A172 (cell line): Measurements from ENCODE around the gene CCDC186. TPM values are rescaled to one million over a fixed set of nuclear protein-coding genes. Genes with fewer than 3 reads are reported as not detected.

Source experiments
- DNase-seq: peaks from one replicate; pipeline ENCODE4 v3.0.0-alpha.2; 2015; ENCODE audit warnings: low spot score
- total RNA-seq: library from RNA; depleted of rRNA; stranded (reverse); fragments of >200 nt; shearing (Covaris generic); gene quantifications from 2 replicates; pipeline ENCODE4 v1.2.3, GENCODE V29; 2014

Gene CCDC186
- total RNA-seq, 1 experiment from 2014 or later = 7.3 TPM

DNA sequence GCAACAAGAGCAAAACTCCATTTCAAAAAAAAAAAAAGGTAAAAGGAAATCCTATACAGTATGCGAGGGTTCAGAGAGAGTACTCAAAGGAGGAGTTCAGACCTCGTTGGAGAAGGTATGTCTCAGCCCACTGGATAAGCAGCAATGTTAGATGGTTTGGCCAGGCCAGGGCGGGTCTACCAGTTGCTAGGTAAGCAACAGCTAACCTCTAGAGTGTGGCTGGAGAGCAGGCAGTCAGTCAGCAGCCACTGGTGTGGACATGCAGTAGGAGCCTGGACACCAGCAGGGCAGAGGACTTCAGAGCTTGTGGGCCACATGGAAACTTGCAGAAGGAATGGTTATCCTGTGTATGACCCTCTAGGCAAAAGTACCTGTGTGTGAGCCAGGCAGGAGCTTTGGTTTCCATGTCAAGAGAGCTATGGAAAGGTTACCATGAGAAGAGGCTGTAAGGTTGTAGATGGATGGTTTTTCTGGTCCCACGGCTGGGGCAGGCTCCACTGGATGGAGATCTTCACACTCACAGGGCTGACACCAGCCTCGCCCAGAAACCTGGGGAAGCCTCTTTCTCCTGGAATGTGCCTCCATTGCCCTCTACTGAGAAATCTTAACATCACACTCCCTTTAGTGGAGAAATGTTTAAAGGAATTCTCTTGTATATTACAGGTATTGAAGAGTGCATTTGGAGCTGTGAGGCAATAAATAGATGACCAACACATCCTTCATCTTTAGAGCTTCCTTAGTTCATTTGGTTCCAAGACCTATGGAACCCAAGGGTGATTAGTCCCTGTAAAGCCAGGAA lies 63.6 kb downstream of the CCDC186 start:
- peak; percentile 18 for DNase-seq

DNA sequence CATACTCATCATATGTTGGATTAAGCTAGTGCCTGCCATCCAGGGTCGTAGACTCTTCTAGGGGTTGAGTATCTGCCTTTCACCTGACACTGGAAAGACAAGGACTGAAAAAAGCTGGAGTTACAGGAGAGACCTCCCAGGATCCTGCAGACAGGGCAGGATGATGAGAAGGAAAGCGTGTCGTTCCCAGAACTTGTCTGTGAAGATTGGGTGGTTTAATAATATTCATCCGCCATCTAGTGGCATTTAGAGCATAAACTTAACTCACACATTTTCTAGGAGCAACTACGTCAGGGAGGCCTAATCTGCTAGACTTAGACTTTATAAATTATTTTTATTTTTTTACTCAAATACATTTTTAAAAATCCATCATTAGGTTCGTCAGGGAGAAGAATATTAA lies 70.7 kb downstream of the CCDC186 start:
- DNase-seq = peak; percentile 67

DNA sequence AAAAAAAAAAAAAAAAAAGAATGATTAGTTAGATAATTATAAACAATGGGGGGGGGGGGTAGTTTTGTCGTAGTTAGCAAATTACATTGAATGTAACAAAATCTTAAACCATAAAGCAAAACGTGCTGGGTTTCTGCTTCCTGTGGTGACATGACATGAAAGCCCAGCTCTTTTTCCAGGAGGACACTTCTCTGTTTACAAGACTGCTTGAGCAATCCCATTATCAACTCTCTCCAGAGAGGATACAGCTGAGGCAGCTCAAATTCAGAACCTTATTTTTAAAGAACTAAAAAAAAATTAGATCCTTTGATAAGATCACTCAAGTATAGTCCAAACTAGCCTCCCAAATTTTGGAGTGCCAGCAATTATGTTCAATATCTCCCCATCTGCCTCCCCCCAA lies 71.7 kb downstream of the CCDC186 start:
- no peak for DNase-seq

DNA sequence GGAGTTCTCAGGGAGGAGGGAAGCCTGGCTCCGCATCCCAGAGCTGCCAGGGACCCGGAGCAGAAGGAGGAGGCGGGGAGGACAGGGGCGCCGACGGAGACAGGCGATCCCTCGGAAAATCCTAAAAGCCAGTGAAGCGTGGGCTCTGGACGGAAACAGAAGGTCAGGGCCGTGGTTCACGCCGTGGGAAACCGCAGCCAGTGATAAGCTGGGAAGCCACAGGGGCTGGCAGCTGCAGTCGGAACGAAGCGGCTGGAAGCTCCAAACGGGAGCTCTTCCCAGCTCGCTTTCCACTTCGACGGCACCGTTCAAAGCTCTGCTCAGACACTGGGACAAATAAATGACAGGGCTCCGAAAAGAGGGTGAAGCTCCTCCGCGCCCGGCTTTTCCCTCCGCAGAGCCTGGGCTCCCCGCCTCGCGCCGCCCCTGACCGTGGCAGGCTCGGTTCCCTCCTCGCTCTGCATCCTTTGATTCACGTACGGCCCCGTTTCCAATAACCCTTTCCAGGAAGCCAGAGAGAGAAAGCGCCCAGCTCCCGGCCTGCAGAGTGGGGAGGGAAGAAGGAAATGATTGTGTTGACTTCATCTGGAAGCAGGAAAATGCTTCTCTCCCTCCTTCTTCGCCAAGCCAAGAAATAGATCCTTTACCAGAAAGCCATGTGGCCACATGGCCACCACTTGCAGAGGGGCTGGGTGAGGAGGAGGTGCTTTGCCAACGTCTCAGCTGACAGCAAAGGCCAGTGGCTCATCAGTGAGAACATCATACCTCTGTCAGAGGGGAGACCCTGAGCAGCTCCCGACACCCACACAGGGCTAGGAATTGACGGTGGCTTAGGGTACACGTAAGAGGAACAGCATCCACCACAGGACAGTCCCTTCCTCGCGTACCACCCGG lies 72.9 kb downstream of the CCDC186 start:
- DNase-seq = no peak

DNA sequence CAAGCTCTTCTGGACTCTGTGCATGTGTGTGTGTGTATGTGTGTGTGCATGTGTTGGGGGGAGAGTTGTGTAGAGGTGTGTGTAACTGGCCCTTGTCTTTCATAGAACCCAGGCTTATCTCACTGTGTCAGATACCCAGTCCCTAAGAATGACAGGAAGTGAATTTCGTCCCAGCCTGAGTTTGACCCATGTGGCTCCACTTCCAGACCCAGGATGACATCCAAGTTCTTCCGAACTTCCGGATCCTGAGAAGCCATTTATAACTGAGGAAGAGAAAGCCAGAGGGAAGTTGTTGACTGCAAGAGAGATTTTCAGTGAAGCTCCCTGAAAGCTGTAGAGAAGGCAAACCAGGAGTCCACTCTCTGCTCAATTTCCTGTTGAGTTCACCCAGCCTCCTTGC lies 77.1 kb downstream of the CCDC186 start:
- no peak for DNase-seq

DNA sequence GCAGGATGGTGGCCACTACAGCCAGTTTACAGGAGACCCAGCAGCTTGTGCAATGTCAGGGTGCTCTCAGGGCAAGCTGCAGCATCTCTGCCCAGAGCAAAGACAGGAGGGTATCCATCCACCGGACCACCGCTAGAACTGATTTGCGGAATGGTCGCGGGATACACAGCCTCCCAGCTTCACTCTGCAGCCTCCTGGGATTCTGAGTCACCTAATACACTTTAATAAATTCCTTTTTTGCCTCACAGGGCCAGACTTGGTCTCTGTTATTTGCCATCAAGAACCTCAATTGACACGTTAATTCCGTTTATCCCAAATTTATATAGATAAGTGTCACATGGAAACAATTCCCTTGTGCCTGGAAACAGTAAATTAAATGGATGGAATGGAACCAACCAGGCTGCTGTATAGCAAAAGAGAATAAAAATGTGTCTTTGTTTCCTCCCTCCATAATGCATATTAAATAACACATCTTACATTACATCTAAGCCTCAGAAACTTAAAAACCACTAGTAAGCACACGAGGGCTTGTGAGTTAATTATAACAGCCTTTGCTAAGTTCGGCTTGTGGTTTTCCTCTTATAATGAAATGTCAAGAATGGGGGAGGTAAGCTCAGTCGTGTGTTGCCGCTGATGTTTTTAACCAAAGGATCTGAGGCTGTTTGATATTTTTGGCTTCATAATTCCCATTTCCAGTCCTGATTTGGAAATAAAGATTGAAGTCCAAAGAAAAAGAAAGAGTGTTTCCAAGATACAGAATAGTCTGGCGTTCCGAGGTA lies 78.3 kb downstream of the CCDC186 start:
- no peak for DNase-seq

DNA sequence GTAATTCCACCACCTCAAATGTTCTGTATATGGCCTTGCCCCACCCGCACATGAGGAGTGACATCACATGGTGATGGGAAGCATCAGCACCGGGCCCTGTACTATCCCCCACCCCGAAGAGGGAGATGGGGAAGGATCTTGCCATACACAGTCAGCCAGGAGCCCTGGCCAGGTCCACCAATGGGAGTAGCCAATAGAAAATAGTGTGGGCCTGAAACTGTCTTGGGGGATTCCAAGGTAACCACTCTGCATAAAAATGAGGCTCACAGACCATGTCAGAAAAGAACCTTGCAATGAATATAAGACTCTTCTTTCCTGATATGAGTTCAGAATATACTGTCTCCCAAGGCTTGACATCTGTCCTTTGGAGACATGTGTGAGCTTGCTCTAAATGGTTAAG lies 79.2 kb downstream of the CCDC186 start:
- DNase-seq = no peak

DNA sequence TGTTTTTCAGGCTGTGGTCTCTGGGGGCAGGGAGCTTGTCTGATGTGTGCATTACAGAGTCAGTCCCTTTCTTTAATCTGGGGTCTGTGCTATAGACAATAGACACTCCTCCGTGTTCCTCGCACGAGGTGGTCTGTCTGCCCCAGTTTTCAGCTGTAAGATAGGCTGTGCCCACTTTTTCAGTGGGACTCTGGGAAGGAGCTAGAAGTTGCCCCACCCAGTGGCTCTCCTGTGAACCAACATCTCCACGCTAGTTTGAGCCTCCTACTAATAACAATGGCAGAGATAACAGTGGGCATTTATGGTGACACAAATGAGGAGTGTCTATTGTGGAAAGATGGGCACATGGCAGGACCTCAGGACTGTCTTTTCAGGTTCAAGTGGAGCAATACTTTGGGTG lies 86.3 kb downstream of the CCDC186 start:
- DNase-seq = no peak

DNA sequence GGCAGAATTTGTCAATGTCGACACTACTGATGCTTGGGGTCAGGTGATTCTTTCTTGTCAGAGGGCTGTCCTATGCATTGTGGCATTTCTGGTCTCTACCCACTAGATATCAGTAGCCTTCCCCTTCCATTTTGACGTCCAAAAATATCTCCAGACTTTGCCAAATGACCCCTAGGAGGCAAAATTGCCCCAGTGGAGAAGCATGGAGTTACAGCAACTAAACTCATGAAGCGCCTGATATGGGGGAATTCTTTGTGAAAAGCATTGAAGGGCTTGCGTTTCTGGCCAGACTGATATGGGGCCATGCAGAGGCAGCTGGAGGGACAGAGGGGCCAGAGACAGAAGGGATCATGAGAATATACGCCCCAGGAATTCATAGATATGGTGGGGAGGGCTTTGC lies 86.7 kb downstream of the CCDC186 start:
- DNase-seq = no peak

DNA sequence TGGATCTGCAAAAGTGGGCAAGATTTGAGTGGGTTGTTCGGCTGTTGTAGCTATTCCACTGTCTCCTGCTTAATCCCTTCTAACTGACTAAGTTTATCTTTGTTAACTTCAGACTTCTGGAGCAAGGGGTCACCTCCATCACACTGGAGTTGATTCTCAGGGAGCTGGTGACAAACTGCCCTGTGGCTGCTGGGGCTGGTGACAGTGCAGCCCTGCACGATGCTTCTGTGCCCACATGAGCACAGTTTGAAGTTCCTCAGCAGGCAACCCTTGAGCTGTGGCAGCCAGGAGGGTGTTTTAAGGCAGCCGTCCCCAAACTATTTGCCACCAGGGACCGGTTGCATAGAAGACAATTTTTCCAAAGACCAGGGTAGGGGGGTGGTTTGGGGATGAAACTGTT lies 89.8 kb downstream of the CCDC186 start:
- no peak for DNase-seq

DNA sequence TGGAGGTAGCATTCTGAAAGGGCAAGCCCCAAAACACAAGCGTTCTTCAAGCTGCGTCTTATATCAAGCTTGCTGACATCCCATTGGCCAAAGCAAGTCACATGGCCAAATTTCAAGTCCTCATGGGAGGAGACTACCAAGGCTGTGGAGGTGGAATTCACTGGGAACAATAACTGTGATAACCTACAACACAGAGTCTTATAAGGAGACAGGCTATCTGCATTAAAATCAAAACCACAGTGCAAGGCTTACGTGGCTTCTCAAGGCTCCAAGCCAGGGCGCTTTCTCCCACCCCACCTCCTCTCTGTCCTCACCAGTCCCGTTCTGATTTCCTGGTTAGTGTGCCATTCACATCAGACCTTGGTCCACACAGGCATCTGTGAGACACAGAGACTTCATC lies 91.0 kb downstream of the CCDC186 start:
- no peak for DNase-seq

DNA sequence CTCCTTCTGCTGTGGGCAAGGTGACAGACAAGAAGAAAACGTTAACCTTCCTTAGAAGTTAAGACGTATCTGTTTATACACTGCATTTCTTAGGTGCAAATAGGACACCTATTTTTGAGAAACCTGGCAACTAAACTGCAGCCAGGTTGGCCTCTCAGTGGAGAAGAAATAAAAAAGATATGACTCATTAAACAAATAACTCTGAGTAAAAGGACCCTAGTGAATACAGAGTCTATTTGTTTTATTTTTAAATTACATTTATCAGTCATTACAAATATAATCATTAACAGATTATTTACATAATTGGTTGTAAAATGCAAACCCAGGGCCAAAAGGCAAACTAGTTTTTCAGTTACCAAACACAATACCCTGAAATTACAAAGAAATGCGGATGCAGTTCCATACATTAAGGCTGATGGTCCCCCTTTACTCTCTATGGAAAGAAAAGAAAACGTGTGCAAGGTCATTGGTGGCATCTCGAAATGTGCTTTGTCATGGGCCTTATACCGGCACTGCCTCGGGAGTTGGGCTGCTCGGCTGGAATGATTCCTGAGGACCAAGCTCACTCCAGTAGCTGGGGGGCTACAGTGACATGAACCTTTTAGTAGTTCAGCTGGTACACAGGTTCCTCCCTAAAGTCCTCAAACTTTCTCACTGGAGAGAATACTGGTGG lies 92.0 kb downstream of the CCDC186 start:
- DNase-seq = no peak

DNA sequence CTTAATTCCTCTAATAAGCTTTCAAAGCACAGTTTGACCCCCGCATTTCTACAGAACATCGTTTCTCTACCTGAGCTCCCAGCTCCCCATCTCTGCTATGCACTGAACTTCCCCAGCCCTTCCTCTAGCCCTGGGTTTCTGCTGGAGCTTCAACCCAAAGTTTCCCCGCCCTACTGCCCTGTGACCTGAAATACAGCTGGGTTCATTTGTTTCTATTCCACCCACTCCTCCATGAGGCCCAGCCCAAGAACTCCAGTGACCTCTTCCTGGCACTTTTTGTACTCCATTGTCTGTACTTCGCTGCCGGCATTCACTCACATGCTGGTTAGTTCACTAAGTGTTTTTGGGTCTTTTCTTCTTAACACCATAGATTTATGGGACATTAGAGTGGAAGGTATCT lies 94.6 kb downstream of the CCDC186 start:
- no peak for DNase-seq

DNA sequence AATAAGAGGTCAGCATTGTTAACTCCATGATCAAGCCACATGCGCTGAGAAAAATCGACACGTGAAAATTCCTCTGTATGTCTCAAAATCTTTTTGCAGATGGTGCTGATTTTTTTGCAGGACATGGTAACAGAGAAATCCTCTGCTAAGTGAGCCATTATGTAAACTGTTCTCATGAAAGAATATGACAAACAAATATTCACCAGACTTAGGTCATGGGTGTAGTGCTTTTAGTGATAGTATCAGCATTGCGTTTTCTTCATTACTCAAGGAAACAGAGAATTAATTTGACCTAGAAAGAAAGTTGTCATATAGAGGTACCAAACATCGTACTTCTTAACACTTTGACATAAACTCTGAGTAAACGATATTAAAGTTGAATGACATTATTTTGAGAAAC lies 95.7 kb downstream of the CCDC186 start:
- no peak for DNase-seq

DNA sequence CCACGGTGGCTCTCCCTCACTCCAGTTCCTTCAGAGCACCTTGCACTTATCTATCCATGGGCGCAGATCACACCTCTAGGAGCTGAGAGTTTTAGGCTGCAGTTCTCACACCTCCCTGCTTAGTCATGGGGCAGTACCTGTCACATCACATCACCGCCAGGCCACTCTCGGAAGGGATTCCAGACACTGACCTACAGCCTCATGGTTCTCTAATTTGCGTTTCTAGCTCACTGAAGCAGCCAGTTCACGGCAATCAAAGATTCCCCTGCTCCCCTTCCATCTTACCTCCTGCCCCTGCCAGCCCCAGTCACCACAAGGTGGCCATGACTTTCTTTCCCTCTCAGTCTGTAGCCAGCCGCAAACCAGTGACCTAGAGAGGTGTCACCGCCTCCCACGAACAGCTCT lies 96.2 kb downstream of the CCDC186 start:
- no peak for DNase-seq

DNA sequence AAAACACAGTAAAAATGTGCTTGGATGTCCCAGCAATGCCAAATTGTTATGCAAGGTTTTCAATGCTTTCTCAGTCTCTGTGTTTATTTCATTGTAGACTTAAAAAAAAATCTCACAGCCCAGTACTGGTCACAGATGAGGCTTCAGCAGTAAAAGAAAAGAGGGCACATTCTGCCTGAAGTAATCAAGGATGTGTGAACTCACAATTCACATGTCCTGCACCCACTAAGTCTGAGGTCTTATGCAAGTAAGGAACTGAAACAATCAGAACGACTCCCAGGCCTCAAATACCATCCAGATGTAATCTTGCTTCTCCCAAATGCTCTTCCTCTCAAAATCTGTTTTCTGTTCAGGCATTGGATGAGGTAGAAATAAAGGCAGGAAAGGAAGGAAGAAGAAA lies 96.7 kb downstream of the CCDC186 start:
- no peak for DNase-seq

DNA sequence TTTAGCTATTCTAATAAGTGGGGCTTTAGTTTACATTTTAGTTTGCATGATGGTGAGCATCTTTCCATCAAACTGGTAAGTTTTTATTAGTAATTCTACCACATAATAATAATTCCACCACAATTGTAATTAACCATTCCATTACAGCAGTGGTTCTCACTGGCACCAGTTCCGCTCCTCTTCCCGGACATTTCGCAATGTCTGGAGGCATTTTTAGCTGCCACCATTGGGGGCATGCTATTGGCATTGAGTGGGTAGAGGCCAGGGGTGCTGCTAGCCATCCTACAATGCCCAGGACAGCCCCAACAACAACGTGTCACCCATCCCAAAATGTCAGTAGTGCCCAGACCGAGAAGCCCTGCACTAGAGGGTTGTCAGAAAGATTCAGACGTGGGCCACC lies 98.9 kb downstream of the CCDC186 start:
- no peak for DNase-seq

DNA sequence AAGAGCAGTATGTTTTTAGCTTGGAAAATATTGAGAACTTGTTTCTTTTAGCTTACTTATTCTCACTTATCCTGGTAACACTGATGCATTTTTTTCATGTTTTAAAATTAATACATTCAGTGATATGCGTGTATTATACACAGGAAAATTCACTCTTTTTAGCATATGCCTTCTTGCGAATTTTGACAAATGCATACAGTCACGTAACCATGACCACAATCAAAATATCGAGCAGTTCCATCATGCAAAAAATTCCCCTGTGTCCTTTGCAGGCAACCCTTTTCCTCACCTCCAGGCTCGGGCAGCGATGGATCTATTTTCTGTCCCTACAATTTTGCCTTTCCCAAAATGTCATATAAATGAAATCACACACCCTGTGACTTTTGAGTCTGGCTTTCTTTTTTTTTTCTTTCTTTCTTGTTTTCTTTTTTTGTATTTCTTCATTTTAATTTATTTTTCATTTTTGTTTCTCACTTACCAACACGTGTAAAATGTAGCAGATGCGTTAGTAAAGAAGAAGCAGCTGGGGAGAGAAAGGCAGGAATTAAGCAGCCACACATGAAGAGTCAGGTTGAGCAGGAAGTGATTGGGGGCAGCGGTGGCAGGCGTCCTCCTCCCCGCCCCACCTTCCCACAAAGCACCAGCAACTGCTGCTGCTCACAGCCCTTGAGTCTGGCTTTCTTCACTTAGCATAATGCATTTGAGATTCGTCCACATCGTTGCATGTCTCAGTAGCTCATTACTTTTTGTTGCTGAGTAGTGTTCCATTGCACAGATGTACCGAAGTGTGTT lies 100.4 kb downstream of the CCDC186 start:
- DNase-seq = no peak

DNA sequence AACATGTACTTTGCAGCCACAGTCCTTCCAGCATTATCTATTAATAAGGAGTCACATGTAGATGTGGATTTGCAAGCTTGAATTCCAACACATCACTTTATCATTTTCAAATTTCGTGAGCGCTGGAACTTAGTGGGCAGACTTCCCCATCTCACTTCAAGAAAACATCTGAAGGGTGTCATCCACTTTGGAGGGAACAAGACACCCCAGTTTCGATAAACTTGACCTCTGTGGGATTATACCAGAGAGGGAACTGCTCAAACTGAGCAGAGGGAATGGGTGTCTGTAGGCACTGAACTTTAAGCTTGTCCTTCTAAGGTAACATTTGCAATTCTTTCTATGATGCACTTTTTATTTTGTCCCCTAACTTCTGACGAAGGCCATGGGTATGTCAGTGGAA lies 102.8 kb downstream of the CCDC186 start:
- no peak for DNase-seq
